SU-DHL-6 (cell line): Measurements from ENCODE around the gene UQCRC2.

ENCODE experiments used
- EZH2phosphoT487 ChIP-seq: fragments of 200-600 bp; sonication (generic), shearing (Covaris generic); conservative IDR thresholded peaks from 2 replicates; pipeline ENCODE4 v1.6.1; 2018; ENCODE audit warnings: mild to moderate bottlenecking, antibody characterized with exemption, low read length, moderate library complexity, mixed read lengths
- TF ChIP-seq, protein P1 (sequence below): fragments of 200-600 bp; sonication (generic); IDR thresholded peaks from one replicate; pipeline ENCODE4 v1.5.1; 2017; ENCODE audit warnings: antibody characterized with exemption, mild to moderate bottlenecking, low read length, moderate library complexity; ENCODE audit not compliant: insufficient read depth, poor library complexity, severe bottlenecking

DNA sequence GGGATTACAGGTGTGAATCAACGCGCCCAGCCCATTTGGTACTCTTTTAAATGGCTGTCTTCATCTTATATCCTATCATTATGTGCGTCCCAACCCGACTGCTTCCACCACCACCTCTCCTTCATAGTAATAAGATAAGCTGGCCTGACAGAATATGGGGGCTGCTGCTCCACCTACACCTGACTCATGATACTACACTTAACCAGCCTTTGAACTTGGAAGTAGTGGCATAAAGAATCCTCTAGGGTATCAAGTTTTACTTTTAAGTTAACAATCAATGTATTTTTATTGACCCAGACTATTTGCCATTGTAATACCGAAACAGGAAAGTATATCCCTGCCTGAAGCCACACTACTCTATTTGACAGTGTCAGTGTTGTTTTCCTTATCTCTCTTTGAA, 28.9 kb downstream of the UQCRC2 start:
- TF ChIP-seq, protein P1, sequence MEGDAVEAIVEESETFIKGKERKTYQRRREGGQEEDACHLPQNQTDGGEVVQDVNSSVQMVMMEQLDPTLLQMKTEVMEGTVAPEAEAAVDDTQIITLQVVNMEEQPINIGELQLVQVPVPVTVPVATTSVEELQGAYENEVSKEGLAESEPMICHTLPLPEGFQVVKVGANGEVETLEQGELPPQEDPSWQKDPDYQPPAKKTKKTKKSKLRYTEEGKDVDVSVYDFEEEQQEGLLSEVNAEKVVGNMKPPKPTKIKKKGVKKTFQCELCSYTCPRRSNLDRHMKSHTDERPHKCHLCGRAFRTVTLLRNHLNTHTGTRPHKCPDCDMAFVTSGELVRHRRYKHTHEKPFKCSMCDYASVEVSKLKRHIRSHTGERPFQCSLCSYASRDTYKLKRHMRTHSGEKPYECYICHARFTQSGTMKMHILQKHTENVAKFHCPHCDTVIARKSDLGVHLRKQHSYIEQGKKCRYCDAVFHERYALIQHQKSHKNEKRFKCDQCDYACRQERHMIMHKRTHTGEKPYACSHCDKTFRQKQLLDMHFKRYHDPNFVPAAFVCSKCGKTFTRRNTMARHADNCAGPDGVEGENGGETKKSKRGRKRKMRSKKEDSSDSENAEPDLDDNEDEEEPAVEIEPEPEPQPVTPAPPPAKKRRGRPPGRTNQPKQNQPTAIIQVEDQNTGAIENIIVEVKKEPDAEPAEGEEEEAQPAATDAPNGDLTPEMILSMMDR = no peak
- TF ChIP-seq EZH2phosphoT487 = no peak
